IMR-90 (cell line): ENCODE measurements around the gene CAMK2G. TPM values are rescaled to one million over a fixed set of nuclear protein-coding genes. Genes with fewer than 3 reads are reported as not detected.

Experiments used
- ATAC-seq: fragments of 200-7000 bp; cut with Tn5 transposase; 2 replicates; pipeline ENCODE4 v1.9.1; 2020; ENCODE audit warnings: low read depth, mild to moderate bottlenecking, moderate library complexity
- BruUV-seq: library from RNA; stranded (reverse); fragments of 400-500 nt; replicated peaks from 2 replicates; lab custom pipeline; 2021; lab: Mats Ljungman, UMichigan
- CTCF ChIA-PET: fragments of 300-600 bp; formaldehyde crosslinking; extraction: SDS; loops from one replicate; lab custom pipeline; 2021; ENCODE audit warnings: antibody characterized with exemption; lab: Yijun Ruan, JAX
- POLR2A ChIA-PET: fragments of 300-600 bp; sonication (Branson Sonifier 250); formaldehyde crosslinking; loops from one replicate; lab custom pipeline; 2022; ENCODE audit warnings: antibody characterized with exemption; ENCODE audit not compliant: unreplicated experiment; lab: Charles Lee
- DNase-seq: peaks from one replicate; pipeline ENCODE4 v3.0.0; 2013
- H2AFZ ChIP-seq: replicated peaks from 2 replicates; pipeline ENCODE3; 2013; ENCODE audit warnings: low read length, mild to moderate bottlenecking; ENCODE audit not compliant: poor library complexity
- H2AK5ac ChIP-seq: 2 replicates; pipeline ENCODE4 v1.6.1; 2013; ENCODE audit warnings: low read depth, low read length, inconsistent platforms
- H2AK9ac ChIP-seq: replicated peaks from 2 replicates; pipeline ENCODE3; 2013; ENCODE audit warnings: mild to moderate bottlenecking, low read depth, low read length, moderate library complexity; ENCODE audit not compliant: poor library complexity
- H2BK120ac ChIP-seq: 2 replicates; pipeline ENCODE4 v1.6.1; 2013; ENCODE audit warnings: low read depth, low read length, inconsistent platforms
- H2BK15ac ChIP-seq: 3 replicates; pipeline ENCODE4 v1.6.1; 2013; ENCODE audit warnings: low read depth, low read length, inconsistent platforms
- H2BK20ac ChIP-seq: 2 replicates; pipeline ENCODE4 v1.6.1; 2013; ENCODE audit warnings: low read depth, mild to moderate bottlenecking, inconsistent platforms, low read length, moderate library complexity
- H2BK5ac ChIP-seq: 2 replicates; pipeline ENCODE4 v1.6.1; 2013; ENCODE audit warnings: mild to moderate bottlenecking, low read depth, low read length, inconsistent platforms; ENCODE audit not compliant: poor library complexity, severe bottlenecking
- H3K14ac ChIP-seq: replicated peaks from 2 replicates; pipeline ENCODE4 v1.6.1; 2013; ENCODE audit warnings: low read depth, low read length, inconsistent platforms
- H3K18ac ChIP-seq: 2 replicates; pipeline ENCODE4 v1.6.1; 2013; ENCODE audit warnings: low read depth, low read length, control low read depth
- H3K23ac ChIP-seq: 2 replicates; pipeline ENCODE4 v1.6.1; 2013; ENCODE audit warnings: low read depth, low read length, inconsistent platforms
- H3K27ac ChIP-seq: 2 replicates; pipeline ENCODE4 v1.5.1; 2013; ENCODE audit warnings: mild to moderate bottlenecking, control low read depth, low read length; ENCODE audit not compliant: insufficient read depth
- H3K27me3 ChIP-seq: 2 replicates; pipeline ENCODE4 v1.6.1; 2013; ENCODE audit warnings: low read length; ENCODE audit not compliant: control insufficient read depth, insufficient read depth
- H3K36me3 ChIP-seq: 2 replicates; pipeline ENCODE4 v1.6.1; 2013; ENCODE audit warnings: low read length, mixed read lengths; ENCODE audit not compliant: control insufficient read depth, insufficient read depth
- H3K4ac ChIP-seq: 2 replicates; pipeline ENCODE4 v1.6.1; 2013; ENCODE audit warnings: low read depth, low read length, inconsistent platforms
- H3K4me1 ChIP-seq: 2 replicates; pipeline ENCODE4 v1.6.1; 2013; ENCODE audit warnings: low read length, mixed read lengths; ENCODE audit not compliant: control insufficient read depth, insufficient read depth
- H3K4me2 ChIP-seq: 2 replicates; pipeline ENCODE4 v1.6.1; 2013; ENCODE audit warnings: low read depth, mild to moderate bottlenecking, control low read depth, low read length, moderate library complexity
- H3K4me3 ChIP-seq: 2 replicates; pipeline ENCODE4 v1.5.1; 2013; ENCODE audit warnings: low read depth, mild to moderate bottlenecking, control low read depth, low read length, moderate library complexity; ENCODE audit not compliant: insufficient read depth
- H3K56ac ChIP-seq: 2 replicates; pipeline ENCODE4 v1.6.1; 2013; ENCODE audit warnings: low read length, inconsistent platforms; ENCODE audit not compliant: insufficient read depth; ENCODE audit errors: extremely low read depth
- H3K79me1 ChIP-seq, 2 experiments: 2 replicates each; pipeline ENCODE4 v1.6.1; 2013; ENCODE audit warnings: low read length in 2 of 2, inconsistent platforms in 1 of 2, low read depth in 1 of 2
- H3K9ac ChIP-seq: 2 replicates; pipeline ENCODE4 v1.6.1; 2013; ENCODE audit warnings: low read depth, low read length, control low read depth
- H3K9me1 ChIP-seq: 2 replicates; pipeline ENCODE4 v1.6.1; 2013; ENCODE audit warnings: low read length, inconsistent platforms; ENCODE audit not compliant: insufficient read depth
- H3K9me3 ChIP-seq: 2 replicates; pipeline ENCODE4 v1.6.1; 2013; ENCODE audit warnings: low read length; ENCODE audit not compliant: control insufficient read depth, insufficient read depth
- H4K20me1 ChIP-seq: 2 replicates; pipeline ENCODE4 v1.6.1; 2013; ENCODE audit warnings: low read length, inconsistent platforms; ENCODE audit not compliant: insufficient read depth
- H4K5ac ChIP-seq: 2 replicates; pipeline ENCODE4 v1.6.1; 2013; ENCODE audit warnings: mild to moderate bottlenecking, low read depth, low read length, control low read depth
- H4K8ac ChIP-seq, 2 experiments: 2 replicates each; pipeline ENCODE4 v1.6.1; 2013; ENCODE audit warnings: low read depth in 2 of 2, low read length in 2 of 2, control low read depth in 1 of 2, inconsistent platforms in 1 of 2
- H4K91ac ChIP-seq: 2 replicates; pipeline ENCODE4 v1.6.1; 2013; ENCODE audit warnings: low read depth, low read length, inconsistent platforms; ENCODE audit not compliant: insufficient read depth
- CEBPB ChIP-seq: IDR thresholded peaks from 2 replicates; pipeline ENCODE4 v1.6.1; 2012; ENCODE audit warnings: low read depth, low read length, improper control_type of control experiment
- CHD1 ChIP-seq: IDR thresholded peaks from 2 replicates; pipeline ENCODE4 v1.6.1; 2012; ENCODE audit warnings: low read depth, low read length, improper control_type of control experiment
- FOS ChIP-seq: fragments of 150-350 bp; IDR thresholded peaks from 2 replicates; pipeline ENCODE4 v1.6.1; 2016; ENCODE audit warnings: low read depth, low read length
- MAFK ChIP-seq: IDR thresholded peaks from 2 replicates; pipeline ENCODE4 v1.6.1; 2012; ENCODE audit warnings: low read depth, low read length, improper control_type of control experiment
- MAZ ChIP-seq: IDR thresholded peaks from 2 replicates; pipeline ENCODE4 v1.6.1; 2012; ENCODE audit warnings: low read depth, mild to moderate bottlenecking, low read length, improper control_type of control experiment, moderate library complexity, borderline replicate concordance
- MXI1 ChIP-seq: IDR thresholded peaks from 2 replicates; pipeline ENCODE4 v1.6.1; 2012; ENCODE audit warnings: low read depth, mild to moderate bottlenecking, low read length, moderate library complexity, borderline replicate concordance
- NFE2L2 ChIP-seq: fragments of 150-350 bp; IDR thresholded peaks from 2 replicates; pipeline ENCODE4 v1.6.1; 2016; ENCODE audit warnings: low read depth, mild to moderate bottlenecking, low read length
- POLR2A ChIP-seq: IDR thresholded peaks from 2 replicates; pipeline ENCODE4 v1.6.1; 2012; ENCODE audit warnings: mild to moderate bottlenecking, low read depth, low read length
- RAD21 ChIP-seq: IDR thresholded peaks from 2 replicates; pipeline ENCODE4 v1.6.1; 2012; ENCODE audit warnings: low read length, improper control_type of control experiment
- RCOR1 ChIP-seq: IDR thresholded peaks from 2 replicates; pipeline ENCODE4 v1.6.1; 2012; ENCODE audit warnings: mild to moderate bottlenecking, low read length, improper control_type of control experiment; ENCODE audit not compliant: insufficient replicate concordance
- RFX5 ChIP-seq: IDR thresholded peaks from 2 replicates; pipeline ENCODE4 v1.8.0; 2012; ENCODE audit warnings: low read depth, mild to moderate bottlenecking, low read length, moderate library complexity
- SMC3 ChIP-seq: fragments of 150-350 bp; IDR thresholded peaks from 2 replicates; pipeline ENCODE4 v1.6.1; 2016; ENCODE audit warnings: low read depth, mild to moderate bottlenecking, antibody characterized with exemption, low read length, moderate library complexity
- WGBS, 2 experiments: methylation state at CpG; one replicate each; pipeline versions ENCODE4 v1.1.5 to v1.1.7; 2013; ENCODE audit warnings: missing lambda C conversion rate in 2 of 2; ENCODE audit not compliant: insufficient read length in 1 of 2; ENCODE audit errors: extremely low coverage in 2 of 2; 5-methylcytosine and 5-hydroxymethylcytosine counted together
- dilution Hi-C: fragments of 300-500 bp; cut with HindIII; formaldehyde crosslinking; loops from one replicate; pipeline ENCODE4 v1.14.3; 2018; ENCODE audit warnings: low sequenced_read_pairs; ENCODE audit not compliant: unreplicated experiment
- in situ Hi-C: fragments of 300-500 bp; cut with MboI; formaldehyde crosslinking; loops from 3 replicates; pipeline ENCODE4 v1.14.3; 2019; ENCODE audit warnings: low sequenced_read_pairs, inconsistent platforms, mixed read lengths
- intact Hi-C: fragments of 100-400 bp; cut with micrococcal nuclease; formaldehyde crosslinking; loops from 2 replicates; pipeline ENCODE4 v1.10.0; 2022
- polyA plus RNA-seq, 3 experiments: library from polyadenylated mRNA; depleted of rRNA; stranded (reverse); fragments of >200 nt; gene quantifications; 2 replicates each; pipeline ENCODE4 v1.2.3, GENCODE V29; 2012; ENCODE audit warnings: low replicate concordance in 1 of 3
- total RNA-seq: library from RNA; depleted of rRNA; stranded (reverse); fragments of >200 nt; gene quantifications from 2 replicates; pipeline ENCODE4 v1.2.3, GENCODE V29; 2012
- TF ChIP-seq, protein P1 (sequence below): fragments of 150-350 bp; IDR thresholded peaks from 2 replicates; pipeline ENCODE4 v1.6.1; 2017; ENCODE audit warnings: mild to moderate bottlenecking, antibody characterized with exemption, low read length, low read depth
- TF ChIP-seq, protein P2 (sequence below): conservative IDR thresholded peaks from 2 replicates; pipeline ENCODE4 v1.5.1; 2012; ENCODE audit warnings: mild to moderate bottlenecking, low read depth, low read length, improper control_type of control experiment
- TF ChIP-seq, protein P3 (sequence below): fragments of 150-350 bp; IDR thresholded peaks from 2 replicates; pipeline ENCODE4 v1.6.1; 2016; ENCODE audit warnings: low read depth, mild to moderate bottlenecking, low read length, moderate library complexity, borderline replicate concordance

The CAMK2G gene
- total and polyA plus RNA-seq, 2 of the 4 experiments (the other 2 are of a cell fraction) = 20.4 to 25.4 TPM

DNA sequence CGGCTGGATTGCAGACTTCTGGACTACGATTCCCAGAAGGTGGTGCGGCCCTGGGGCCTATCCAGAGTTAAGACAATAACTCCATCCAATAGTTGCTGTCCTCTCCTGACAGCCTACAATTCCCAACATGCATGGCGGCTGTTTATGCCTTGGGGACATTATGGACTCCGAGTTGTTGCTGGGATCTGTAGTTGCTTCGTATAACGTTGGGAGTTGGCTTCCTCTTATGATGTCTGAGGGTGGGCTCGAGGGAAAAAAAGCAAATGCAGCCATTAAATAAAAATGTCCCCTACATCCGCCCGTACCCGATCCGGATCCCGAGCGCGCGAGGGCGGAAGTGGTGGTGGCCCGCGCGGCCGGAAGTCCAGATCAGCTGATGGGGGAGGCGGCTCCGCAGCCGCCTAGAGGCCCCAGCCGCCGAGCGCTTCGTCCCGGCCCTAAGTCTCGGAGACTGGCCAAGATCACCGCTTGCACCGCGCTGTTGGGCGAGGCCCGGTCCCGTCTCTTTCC is 89.1 kb downstream of the CAMK2G start, which contains the start of gene ZSWIM8:
TSS of gene ZSWIM8 (plus strand) at position 396 of the 510 bp plus-strand sequence. CDS start 273 bp downstream, outside the sequence.
- TF ChIP-seq MAFK (peak; percentile 15; the same call in 1 of the 2 replicates), RCOR1 (no peak), CHD1 (no peak), MAZ (0 out of 2 replicates have a peak, but pooled peaks have one; percentile 47), RAD21 (no peak), CEBPB (no peak), FOS (no peak), MXI1 (peak; percentile 56; the same call in 1 of the 2 replicates), POLR2A (peak; percentile 66), RFX5 (no peak), NFE2L2 (no peak), SMC3 (no peak)
- TF ChIP-seq, protein P1, sequence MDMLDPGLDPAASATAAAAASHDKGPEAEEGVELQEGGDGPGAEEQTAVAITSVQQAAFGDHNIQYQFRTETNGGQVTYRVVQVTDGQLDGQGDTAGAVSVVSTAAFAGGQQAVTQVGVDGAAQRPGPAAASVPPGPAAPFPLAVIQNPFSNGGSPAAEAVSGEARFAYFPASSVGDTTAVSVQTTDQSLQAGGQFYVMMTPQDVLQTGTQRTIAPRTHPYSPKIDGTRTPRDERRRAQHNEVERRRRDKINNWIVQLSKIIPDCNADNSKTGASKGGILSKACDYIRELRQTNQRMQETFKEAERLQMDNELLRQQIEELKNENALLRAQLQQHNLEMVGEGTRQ = peak; percentile 85
- TF ChIP-seq, protein P2, sequence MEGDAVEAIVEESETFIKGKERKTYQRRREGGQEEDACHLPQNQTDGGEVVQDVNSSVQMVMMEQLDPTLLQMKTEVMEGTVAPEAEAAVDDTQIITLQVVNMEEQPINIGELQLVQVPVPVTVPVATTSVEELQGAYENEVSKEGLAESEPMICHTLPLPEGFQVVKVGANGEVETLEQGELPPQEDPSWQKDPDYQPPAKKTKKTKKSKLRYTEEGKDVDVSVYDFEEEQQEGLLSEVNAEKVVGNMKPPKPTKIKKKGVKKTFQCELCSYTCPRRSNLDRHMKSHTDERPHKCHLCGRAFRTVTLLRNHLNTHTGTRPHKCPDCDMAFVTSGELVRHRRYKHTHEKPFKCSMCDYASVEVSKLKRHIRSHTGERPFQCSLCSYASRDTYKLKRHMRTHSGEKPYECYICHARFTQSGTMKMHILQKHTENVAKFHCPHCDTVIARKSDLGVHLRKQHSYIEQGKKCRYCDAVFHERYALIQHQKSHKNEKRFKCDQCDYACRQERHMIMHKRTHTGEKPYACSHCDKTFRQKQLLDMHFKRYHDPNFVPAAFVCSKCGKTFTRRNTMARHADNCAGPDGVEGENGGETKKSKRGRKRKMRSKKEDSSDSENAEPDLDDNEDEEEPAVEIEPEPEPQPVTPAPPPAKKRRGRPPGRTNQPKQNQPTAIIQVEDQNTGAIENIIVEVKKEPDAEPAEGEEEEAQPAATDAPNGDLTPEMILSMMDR = 0 out of 2 replicates have a peak, but pooled peaks have one; percentile 8
- TF ChIP-seq, protein P3, sequence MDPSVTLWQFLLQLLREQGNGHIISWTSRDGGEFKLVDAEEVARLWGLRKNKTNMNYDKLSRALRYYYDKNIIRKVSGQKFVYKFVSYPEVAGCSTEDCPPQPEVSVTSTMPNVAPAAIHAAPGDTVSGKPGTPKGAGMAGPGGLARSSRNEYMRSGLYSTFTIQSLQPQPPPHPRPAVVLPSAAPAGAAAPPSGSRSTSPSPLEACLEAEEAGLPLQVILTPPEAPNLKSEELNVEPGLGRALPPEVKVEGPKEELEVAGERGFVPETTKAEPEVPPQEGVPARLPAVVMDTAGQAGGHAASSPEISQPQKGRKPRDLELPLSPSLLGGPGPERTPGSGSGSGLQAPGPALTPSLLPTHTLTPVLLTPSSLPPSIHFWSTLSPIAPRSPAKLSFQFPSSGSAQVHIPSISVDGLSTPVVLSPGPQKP = no peak
- Histone ChIP-seq H4K5ac (peak within 1 kb of the TSS; percentile 76), H3K9ac (peak within 1 kb of the TSS; percentile 77), H2AFZ (peak within 1 kb of the TSS; percentile 88), H4K91ac (peak within 1 kb of the TSS; percentile 95), H3K4me2 (peak within 1 kb of the TSS; percentile 98), H3K9me1 (peaks cover 13% of the 10 kb centered on the region; the same call in 1 of the 2 replicates), H3K23ac (peak within 1 kb of the TSS; percentile 87), H2BK120ac (peak within 1 kb of the TSS; percentile 45), H2AK9ac (peak within 1 kb of the TSS; percentile 96), H4K8ac (peak within 1 kb of the TSS; percentile 41 to 97), H2BK5ac (peak within 1 kb of the TSS; percentile 89), H3K27ac (peak within 1 kb of the TSS; percentile 82), H3K4me1 (peaks cover 5% of the 10 kb centered on the region; the same call in 1 of the 2 replicates), H3K4me3 (peak within 1 kb of the TSS; percentile 57), H3K27me3 (no peaks in the 10 kb centered on the region), H3K18ac (peak within 1 kb of the TSS; percentile 65), H4K20me1 (peaks cover 37% of the 10 kb centered on the region), H3K4ac (peak within 1 kb of the TSS; percentile 80), H3K56ac (peak within 1 kb of the TSS; percentile 65), H3K36me3 (peaks cover 17% of the 10 kb centered on the region), H3K79me1 (peaks cover 20 to 72% of the 10 kb centered on the region in 2 experiments), H2BK15ac (peak within 1 kb of the TSS; percentile 64; the same call in 1 of the 3 replicates), H3K14ac (peak within 1 kb of the TSS; percentile 86), H2BK20ac (peak within 1 kb of the TSS; percentile 2; the same call in 1 of the 2 replicates), H3K9me3 (no peaks in the 10 kb centered on the region), H2AK5ac (peak within 1 kb of the TSS; percentile 67)
- in situ Hi-C loops = no loop called here
- ChIA-PET CTCF (interaction anchor here (0.5 kb wide), 1 partner anchor 21 kb away, joined by 3 read pairs; no protein-coding TSS in a partner anchor), POLR2A (no interaction called here)
- dilution Hi-C loops = no loop called here
- DNase-seq (peak; percentile 96), ATAC-seq (peak; percentile 87)
- BruUV-seq = no TSS peak
- WGBS, 2 experiments = 0% methylated on average over 10 of the region's 36 CpGs; no CpG with 5 or more reads in 1 of the 2 experiments
- intact Hi-C loops = no loop called here
